ENCODE data around the gene SLC5A12.
A peak's percentile ranks its signal among the peaks of the same experiment; 100 is the strongest.

Gene SLC5A12

DNA sequence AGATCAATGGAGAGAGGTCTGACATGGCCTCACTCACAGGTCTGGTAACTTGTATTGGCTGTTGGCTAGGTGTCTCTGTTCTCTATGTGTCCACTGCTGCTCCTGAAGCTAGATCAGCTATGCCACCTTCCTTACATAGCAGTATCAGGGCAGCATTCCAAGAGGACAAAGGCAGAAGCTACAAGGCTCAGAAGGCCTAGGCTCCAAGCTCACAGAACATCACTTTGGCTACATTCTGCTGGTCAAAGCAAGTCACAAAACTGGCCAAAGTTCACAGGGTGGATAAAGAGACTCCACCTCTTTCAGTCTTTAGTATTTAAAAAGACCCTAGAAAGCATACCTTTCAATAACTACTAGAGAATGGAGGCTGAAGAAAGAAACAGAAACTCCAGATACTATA, 4.1 kb downstream of the SLC5A12 start:
- Histone ChIP-seq H3K4me1 (ENCODE audit: control insufficient read depth, insufficient read depth, low read length) (no peaks in the 10 kb centered on the region), H3K9me3 (ENCODE audit: control insufficient read depth, low read length) (no peaks in the 10 kb centered on the region), H3K27me3 (replicated peaks; ENCODE audit: control insufficient read depth, insufficient read depth, low read length) (no peaks in the 10 kb centered on the region), H3K9ac (ENCODE audit: low read length) (no peak overlapping the region), H3K4me3 (ENCODE audit: low read length) (no peak overlapping the region), H3K36me3 (ENCODE audit: control insufficient read depth, insufficient read depth, low read length, severe bottlenecking) (no peaks in the 10 kb centered on the region)
- no peak for DNase-seq (ENCODE audit: low read depth)

- H3K4me3 ChIP-seq (ENCODE audit: low read length): no peak overlapping the region
- H3K4me1 ChIP-seq (ENCODE audit: control insufficient read depth, insufficient read depth, low read length): no peaks in the 10 kb centered on the region
- H3K36me3 ChIP-seq (ENCODE audit: control insufficient read depth, insufficient read depth, low read length, severe bottlenecking): no peaks in the 10 kb centered on the region
- no peaks in the 10 kb centered on the region for H3K27me3 ChIP-seq (replicated peaks; ENCODE audit: control insufficient read depth, insufficient read depth, low read length)
- no peak for DNase-seq (ENCODE audit: low read depth)
- H3K9me3 ChIP-seq (ENCODE audit: control insufficient read depth, low read length): no peaks in the 10 kb centered on the region
- no peak overlapping the region for H3K9ac ChIP-seq (ENCODE audit: low read length)
Observed at GRCh38 chr11:26715133-26715532, 6.7 kb downstream of the SLC5A12 start.

DNA sequence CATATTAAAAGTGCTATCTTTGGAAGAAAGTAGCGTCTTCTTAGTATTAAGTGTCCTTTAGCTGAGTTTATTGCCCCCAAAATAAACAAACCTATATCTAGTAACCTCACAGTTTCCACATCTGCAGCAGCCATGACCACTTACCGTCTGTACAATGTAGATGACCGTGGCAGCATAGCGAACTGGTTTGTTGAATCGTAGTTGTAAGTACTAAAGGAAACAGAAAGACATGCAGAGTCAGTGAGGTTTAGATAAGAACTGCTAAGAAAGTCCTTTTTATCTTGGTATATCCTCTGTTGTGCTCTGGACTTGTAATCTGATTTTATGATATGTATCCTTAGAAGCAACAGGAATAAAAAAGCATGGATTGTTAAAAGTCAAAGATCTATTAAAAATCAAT, 9.4 kb downstream of the SLC5A12 start:
- no peak for DNase-seq (ENCODE audit: low read depth)
- H3K4me3 ChIP-seq (ENCODE audit: low read length): no peak overlapping the region
- no peak overlapping the region for H3K9ac ChIP-seq (ENCODE audit: low read length)
- no peaks in the 10 kb centered on the region for H3K36me3 ChIP-seq (ENCODE audit: control insufficient read depth, insufficient read depth, low read length, severe bottlenecking)
- H3K4me1 ChIP-seq (ENCODE audit: control insufficient read depth, insufficient read depth, low read length): no peaks in the 10 kb centered on the region
- no peaks in the 10 kb centered on the region for H3K27me3 ChIP-seq (replicated peaks; ENCODE audit: control insufficient read depth, insufficient read depth, low read length)
- no peaks in the 10 kb centered on the region for H3K9me3 ChIP-seq (ENCODE audit: control insufficient read depth, low read length)

GRCh38 chr11:26710489-26710888, 11.4 kb downstream of the SLC5A12 start:
- Histone ChIP-seq H3K9me3 (ENCODE audit: control insufficient read depth, low read length) (no peaks in the 10 kb centered on the region), H3K27me3 (replicated peaks; ENCODE audit: control insufficient read depth, insufficient read depth, low read length) (no peaks in the 10 kb centered on the region), H3K36me3 (ENCODE audit: control insufficient read depth, insufficient read depth, low read length, severe bottlenecking) (no peaks in the 10 kb centered on the region), H3K4me1 (ENCODE audit: control insufficient read depth, insufficient read depth, low read length) (no peaks in the 10 kb centered on the region), H3K9ac (ENCODE audit: low read length) (no peak overlapping the region), H3K4me3 (ENCODE audit: low read length) (no peak overlapping the region)
- no peak for DNase-seq (ENCODE audit: low read depth)

GRCh38 chr11:26708736-26709456, 13.0 kb downstream of the SLC5A12 start:
- H3K9ac ChIP-seq (ENCODE audit: low read length): no peak overlapping the region
- H3K9me3 ChIP-seq (ENCODE audit: control insufficient read depth, low read length): no peaks in the 10 kb centered on the region
- no peaks in the 10 kb centered on the region for H3K27me3 ChIP-seq (replicated peaks; ENCODE audit: control insufficient read depth, insufficient read depth, low read length)
- no peak overlapping the region for H3K4me3 ChIP-seq (ENCODE audit: low read length)
- no peaks in the 10 kb centered on the region for H3K36me3 ChIP-seq (ENCODE audit: control insufficient read depth, insufficient read depth, low read length, severe bottlenecking)
- H3K4me1 ChIP-seq (ENCODE audit: control insufficient read depth, insufficient read depth, low read length): peaks cover 4% of the 10 kb centered on the region
- DNase-seq (ENCODE audit: low read depth): no peak

DNA sequence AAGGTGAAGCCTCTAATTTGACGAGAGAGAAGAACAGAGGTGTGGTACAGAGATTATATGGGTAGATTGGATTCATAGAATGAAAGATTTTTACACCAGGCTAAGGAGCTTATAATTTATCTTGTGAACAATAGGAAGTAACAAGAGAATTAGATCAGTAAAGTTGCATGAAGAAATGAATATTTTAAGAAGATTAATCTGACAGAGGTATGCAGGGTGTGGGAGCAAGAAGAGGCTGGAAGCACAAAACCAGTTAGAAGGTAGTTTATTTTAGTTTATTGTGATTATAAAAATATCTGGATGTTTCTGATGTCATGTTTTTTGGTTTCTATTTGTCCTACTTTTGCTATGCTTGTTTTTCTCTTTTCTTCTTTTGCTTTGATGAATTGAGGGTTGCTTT, 15.7 kb downstream of the SLC5A12 start:
- Histone ChIP-seq H3K36me3 (ENCODE audit: control insufficient read depth, insufficient read depth, low read length, severe bottlenecking) (no peaks in the 10 kb centered on the region), H3K27me3 (replicated peaks; ENCODE audit: control insufficient read depth, insufficient read depth, low read length) (no peaks in the 10 kb centered on the region), H3K4me1 (ENCODE audit: control insufficient read depth, insufficient read depth, low read length) (peaks cover 4% of the 10 kb centered on the region), H3K9me3 (ENCODE audit: control insufficient read depth, low read length) (no peaks in the 10 kb centered on the region), H3K4me3 (ENCODE audit: low read length) (no peak overlapping the region), H3K9ac (ENCODE audit: low read length) (no peak overlapping the region)
- no peak for DNase-seq (ENCODE audit: low read depth)

DNA sequence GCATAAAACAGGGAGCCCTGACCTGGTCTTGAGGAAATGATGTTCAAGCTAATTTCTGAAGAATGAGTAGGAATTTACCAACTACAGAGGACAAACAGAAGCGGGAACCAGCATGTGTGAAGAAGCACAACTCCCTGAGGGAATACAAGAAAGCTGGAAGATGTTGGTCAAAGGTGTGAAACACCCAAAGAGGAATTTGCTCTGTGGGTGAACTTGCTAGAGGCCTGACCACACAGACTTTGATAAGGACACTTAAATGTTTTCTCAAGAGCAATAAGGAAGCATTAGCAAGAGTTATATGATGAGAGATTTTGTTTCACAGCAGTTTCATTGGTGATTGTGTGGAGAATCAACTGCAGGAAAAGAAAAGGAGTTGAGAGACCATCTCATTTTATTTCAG, 17.6 kb downstream of the SLC5A12 start:
- peak; percentile 11 for DNase-seq (ENCODE audit: low read depth)
- Histone ChIP-seq H3K36me3 (ENCODE audit: control insufficient read depth, insufficient read depth, low read length, severe bottlenecking) (no peaks in the 10 kb centered on the region), H3K9ac (ENCODE audit: low read length) (no peak overlapping the region), H3K4me3 (ENCODE audit: low read length) (no peak overlapping the region), H3K4me1 (ENCODE audit: control insufficient read depth, insufficient read depth, low read length) (peaks cover 4% of the 10 kb centered on the region), H3K9me3 (ENCODE audit: control insufficient read depth, low read length) (no peaks in the 10 kb centered on the region), H3K27me3 (replicated peaks; ENCODE audit: control insufficient read depth, insufficient read depth, low read length) (no peaks in the 10 kb centered on the region)

- Histone ChIP-seq H3K36me3 (ENCODE audit: control insufficient read depth, insufficient read depth, low read length, severe bottlenecking) (no peaks in the 10 kb centered on the region), H3K9me3 (ENCODE audit: control insufficient read depth, low read length) (no peaks in the 10 kb centered on the region), H3K27me3 (replicated peaks; ENCODE audit: control insufficient read depth, insufficient read depth, low read length) (no peaks in the 10 kb centered on the region), H3K9ac (ENCODE audit: low read length) (no peak overlapping the region), H3K4me3 (ENCODE audit: low read length) (no peak overlapping the region), H3K4me1 (ENCODE audit: control insufficient read depth, insufficient read depth, low read length) (peaks cover 4% of the 10 kb centered on the region)
- peak; percentile 53 for DNase-seq (ENCODE audit: low read depth)
Observed at GRCh38 chr11:26703411-26704191, 18.3 kb downstream of the SLC5A12 start.

GRCh38 chr11:26702406-26702805, 19.5 kb downstream of the SLC5A12 start:
- peak; percentile 44 for DNase-seq (ENCODE audit: low read depth)
- no peak overlapping the region for H3K9ac ChIP-seq (ENCODE audit: low read length)
- no peaks in the 10 kb centered on the region for H3K36me3 ChIP-seq (ENCODE audit: control insufficient read depth, insufficient read depth, low read length, severe bottlenecking)
- H3K4me1 ChIP-seq (ENCODE audit: control insufficient read depth, insufficient read depth, low read length): peaks cover 4% of the 10 kb centered on the region
- H3K4me3 ChIP-seq (ENCODE audit: low read length): no peak overlapping the region
- H3K9me3 ChIP-seq (ENCODE audit: control insufficient read depth, low read length): no peaks in the 10 kb centered on the region
- H3K27me3 ChIP-seq (replicated peaks; ENCODE audit: control insufficient read depth, insufficient read depth, low read length): no peaks in the 10 kb centered on the region

DNA sequence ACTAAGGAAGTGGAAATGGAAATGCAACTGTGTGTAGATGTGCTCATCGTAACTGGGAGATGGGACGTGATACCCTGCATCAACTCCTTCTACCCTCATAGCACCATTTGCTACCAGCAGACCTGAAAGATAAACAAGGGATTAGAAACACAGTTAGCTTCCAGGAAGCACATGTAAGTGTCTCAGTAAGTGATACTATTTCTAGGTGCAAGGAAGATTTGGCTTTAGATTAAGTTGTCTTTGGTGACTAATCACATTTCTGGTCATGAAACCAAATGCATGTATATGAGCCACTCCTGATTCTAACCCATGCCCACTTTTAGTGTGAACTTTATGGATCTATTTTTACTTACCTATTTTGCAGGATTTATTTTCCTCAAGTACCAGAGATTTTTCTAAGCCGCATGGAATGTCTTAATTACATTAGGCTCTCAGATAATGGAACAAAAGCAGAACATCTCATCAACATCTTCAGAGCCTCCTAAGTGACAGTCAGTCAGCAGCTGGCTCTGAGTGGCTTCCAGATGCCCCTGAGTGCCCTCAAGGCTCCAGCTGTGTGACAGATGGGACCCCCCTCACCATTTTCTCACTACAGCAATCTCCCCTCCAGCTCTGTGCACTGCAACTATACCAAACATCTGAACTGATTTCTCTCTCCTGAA, 21.2 kb downstream of the SLC5A12 start:
- DNase-seq (ENCODE audit: low read depth): no peak
- Histone ChIP-seq H3K4me3 (ENCODE audit: low read length) (no peak overlapping the region), H3K36me3 (ENCODE audit: control insufficient read depth, insufficient read depth, low read length, severe bottlenecking) (no peaks in the 10 kb centered on the region), H3K9ac (ENCODE audit: low read length) (no peak overlapping the region), H3K27me3 (replicated peaks; ENCODE audit: control insufficient read depth, insufficient read depth, low read length) (no peaks in the 10 kb centered on the region), H3K4me1 (ENCODE audit: control insufficient read depth, insufficient read depth, low read length) (peaks cover 4% of the 10 kb centered on the region), H3K9me3 (ENCODE audit: control insufficient read depth, low read length) (no peaks in the 10 kb centered on the region)

DNA sequence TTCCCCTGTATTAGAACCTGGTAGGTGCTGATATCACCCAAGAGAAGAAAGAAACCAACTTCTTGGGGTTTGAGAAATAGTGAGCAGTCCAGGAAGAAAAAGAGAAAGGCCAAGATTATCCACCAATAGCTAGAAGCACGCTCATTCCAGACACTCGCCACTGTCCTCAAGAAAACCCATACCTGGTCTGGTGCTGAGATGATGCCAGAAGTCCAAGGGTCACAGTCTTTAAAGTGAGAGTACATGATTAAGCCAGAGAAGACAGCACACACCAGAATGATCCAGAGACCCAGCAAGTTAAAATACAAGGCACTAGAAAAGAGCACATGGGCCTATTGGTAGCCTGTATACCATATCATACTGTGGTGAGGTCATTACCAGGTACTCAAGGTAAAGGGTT, 23.6 kb downstream of the SLC5A12 start:
- DNase-seq (ENCODE audit: low read depth): no peak
- no peaks in the 10 kb centered on the region for H3K4me1 ChIP-seq (ENCODE audit: control insufficient read depth, insufficient read depth, low read length)
- no peaks in the 10 kb centered on the region for H3K27me3 ChIP-seq (replicated peaks; ENCODE audit: control insufficient read depth, insufficient read depth, low read length)
- no peak overlapping the region for H3K4me3 ChIP-seq (ENCODE audit: low read length)
- no peak overlapping the region for H3K9ac ChIP-seq (ENCODE audit: low read length)
- H3K36me3 ChIP-seq (ENCODE audit: control insufficient read depth, insufficient read depth, low read length, severe bottlenecking): no peaks in the 10 kb centered on the region
- no peaks in the 10 kb centered on the region for H3K9me3 ChIP-seq (ENCODE audit: control insufficient read depth, low read length)
